HL-60 (cell line): ENCODE data around the gene PTPRR.

Experiments used
- DNase-seq, 2 experiments: peaks; one replicate each; pipeline ENCODE4 v3.0.0-alpha.2; 2010 to 2020; ENCODE audit warnings: low read depth in 1 of 2, low spot score in 1 of 2
- H3K27ac ChIP-seq: fragments of 250-450 bp; sonication (Bioruptor Pico); replicated peaks from 2 replicates; pipeline ENCODE4 v1.5.1; 2020; ENCODE audit warnings: mild to moderate bottlenecking, moderate library complexity
- H3K27me3 ChIP-seq: fragments of 250-450 bp; sonication (Bioruptor Pico); 2 replicates; pipeline ENCODE4 v1.5.1; 2021; ENCODE audit warnings: mild to moderate bottlenecking, moderate library complexity; ENCODE audit not compliant: insufficient read depth, poor library complexity, severe bottlenecking
- H3K4me3 ChIP-seq: replicated peaks from 2 replicates; pipeline ENCODE4 v1.5.1; 2011; ENCODE audit warnings: mild to moderate bottlenecking, control low read depth, low read length; ENCODE audit not compliant: insufficient read depth
- CTCF ChIP-seq: IDR thresholded peaks from one replicate; pipeline ENCODE4 v1.5.1; 2011; ENCODE audit warnings: low read length, control low read depth, inconsistent platforms; ENCODE audit not compliant: insufficient read depth
- GABPA ChIP-seq: IDR thresholded peaks from 2 replicates; pipeline ENCODE4 v1.6.1; 2012; ENCODE audit warnings: low read depth
- POLR2AphosphoS5 ChIP-seq: IDR thresholded peaks from 2 replicates; pipeline ENCODE4 v1.6.1; 2012; ENCODE audit warnings: low read depth
- REST ChIP-seq: IDR thresholded peaks from 2 replicates; pipeline ENCODE4 v1.6.1; 2012; ENCODE audit warnings: low read depth; ENCODE audit not compliant: insufficient replicate concordance
- SPI1 ChIP-seq: IDR thresholded peaks from 2 replicates; pipeline ENCODE4 v1.6.1; 2012; ENCODE audit warnings: low read depth, mild to moderate bottlenecking, borderline replicate concordance

Gene PTPRR

GRCh38 chr12:70798016-70798783, 122.3 kb downstream of the PTPRR start:
- no peak for TF ChIP-seq POLR2AphosphoS5
- TF ChIP-seq GABPA = no peak
- no peak for DNase-seq
- H3K27me3 ChIP-seq = no peaks in the 10 kb centered on the region
- no peak overlapping the region for H3K4me3 ChIP-seq
- H3K27ac ChIP-seq = no peak overlapping the region

GRCh38 chr12:70796989-70797388, 123.5 kb downstream of the PTPRR start:
- H3K4me3 ChIP-seq = no peak overlapping the region
- no peak overlapping the region for H3K27ac ChIP-seq
- DNase-seq = no peak
- TF ChIP-seq REST = no peak
- TF ChIP-seq CTCF = no peak
- no peak for TF ChIP-seq GABPA
- TF ChIP-seq POLR2AphosphoS5 = no peak
- TF ChIP-seq SPI1 = no peak
- H3K27me3 ChIP-seq = no peaks in the 10 kb centered on the region

GRCh38 chr12:70795608-70796007, 124.9 kb downstream of the PTPRR start:
- no peak for DNase-seq
- Histone ChIP-seq H3K27me3 (no peaks in the 10 kb centered on the region), H3K4me3 (no peak overlapping the region), H3K27ac (no peak overlapping the region)
- no peak for TF ChIP-seq POLR2AphosphoS5
- TF ChIP-seq GABPA = no peak
- no peak for TF ChIP-seq REST
- TF ChIP-seq CTCF = no peak
- no peak for TF ChIP-seq SPI1

GRCh38 chr12:70794131-70794530, 126.4 kb downstream of the PTPRR start:
- no peak for DNase-seq
- H3K27me3 ChIP-seq = no peaks in the 10 kb centered on the region
- H3K4me3 ChIP-seq = no peak overlapping the region
- no peak overlapping the region for H3K27ac ChIP-seq
- TF ChIP-seq CTCF (no peak), GABPA (no peak), POLR2AphosphoS5 (no peak), REST (no peak), SPI1 (no peak)
